ENCODE data around the gene HIF1A. TPM values are rescaled to one million over a fixed set of nuclear protein-coding genes. Genes with fewer than 3 reads are reported as not detected.
"Not testable (repeated sequence)": the region's sequence is repeated elsewhere in the genome, so short reads cannot be mapped to it uniquely, and the experiment has no call there.

HIF1A gene
- total RNA-seq, 1 donor from 2014 or later, result 114 TPM

- no peak overlapping the region for H3K27ac Mint-ChIP-seq
- H3K4me3 Mint-ChIP-seq, result no peak overlapping the region
- no peak for TF ChIP-seq CTCF (conservative IDR thresholded peaks at IDR 0.05)
- H3K9me3 Mint-ChIP-seq, result no peaks in the 10 kb centered on the region
- DNase-seq (ENCODE audit: extremely low spot score, unreplicated experiment), result no peak
- peaks cover 23% of the 10 kb centered on the region for H3K4me1 Mint-ChIP-seq (ENCODE audit: unreplicated experiment)
- H3K36me3 Mint-ChIP-seq, result peaks cover 17% of the 10 kb centered on the region
- H3K27me3 Mint-ChIP-seq, result no peaks in the 10 kb centered on the region
These were observed 8.2 kb downstream of the HIF1A start for GRCh38 chr14:61703342-61704129.

GRCh38 chr14:61704554-61704953 lies 9.2 kb downstream of the HIF1A start:
- Mint-ChIP-seq H3K27me3 (no peaks in the 10 kb centered on the region), H3K4me1 (ENCODE audit: unreplicated experiment) (peaks cover 13% of the 10 kb centered on the region), H3K9me3 (no peaks in the 10 kb centered on the region), H3K27ac (no peak overlapping the region), H3K36me3 (peaks cover 14% of the 10 kb centered on the region), H3K4me3 (no peak overlapping the region)
- no peak for TF ChIP-seq CTCF (conservative IDR thresholded peaks at IDR 0.05)
- DNase-seq (ENCODE audit: extremely low spot score, unreplicated experiment), result no peak

GRCh38 chr14:61705017-61705416 lies 9.7 kb downstream of the HIF1A start:
- Mint-ChIP-seq H3K4me1 (ENCODE audit: unreplicated experiment) (peaks cover 11% of the 10 kb centered on the region), H3K27me3 (no peaks in the 10 kb centered on the region), H3K27ac (no peak overlapping the region), H3K9me3 (no peaks in the 10 kb centered on the region), H3K36me3 (peaks cover 14% of the 10 kb centered on the region), H3K4me3 (no peak overlapping the region)
- DNase-seq (ENCODE audit: extremely low spot score, unreplicated experiment), result no peak
- TF ChIP-seq CTCF (conservative IDR thresholded peaks at IDR 0.05), result no peak

GRCh38 chr14:61706096-61706690 lies 10.9 kb downstream of the HIF1A start:
- Mint-ChIP-seq H3K9me3 (no peaks in the 10 kb centered on the region), H3K36me3 (peaks cover 5% of the 10 kb centered on the region), H3K27ac (no peak overlapping the region), H3K4me1 (ENCODE audit: unreplicated experiment) (peaks cover 6% of the 10 kb centered on the region), H3K27me3 (no peaks in the 10 kb centered on the region), H3K4me3 (no peak overlapping the region)
- no peak for DNase-seq (ENCODE audit: extremely low spot score, unreplicated experiment)
- no peak for TF ChIP-seq CTCF (conservative IDR thresholded peaks at IDR 0.05)

GRCh38 chr14:61707774-61708173 lies 12.5 kb downstream of the HIF1A start:
- H3K27ac Mint-ChIP-seq; H3K27me3 Mint-ChIP-seq; H3K9me3 Mint-ChIP-seq; H3K4me3 Mint-ChIP-seq; DNase-seq (ENCODE audit: extremely low spot score, unreplicated experiment); H3K36me3 Mint-ChIP-seq: not testable (repeated sequence)
- H3K4me1 Mint-ChIP-seq (ENCODE audit: unreplicated experiment), result peaks cover 21% of the 10 kb centered on the region

GRCh38 chr14:61708693-61709092 lies 13.4 kb downstream of the HIF1A start:
- DNase-seq (ENCODE audit: extremely low spot score, unreplicated experiment); H3K36me3 Mint-ChIP-seq; H3K9me3 Mint-ChIP-seq; H3K27ac Mint-ChIP-seq; H3K4me3 Mint-ChIP-seq; H3K27me3 Mint-ChIP-seq: not testable (repeated sequence)
- H3K4me1 Mint-ChIP-seq (ENCODE audit: unreplicated experiment), result peaks cover 30% of the 10 kb centered on the region

Data from type B pancreatic cell (in vitro differentiated cells).